H9 (cell line): ENCODE data around the gene DNAJC30. TPM values are rescaled to one million over a fixed set of nuclear protein-coding genes. Genes with fewer than 3 reads are reported as not detected.

Source experiments
- DNase-seq: peaks from one replicate; pipeline ENCODE4 v3.0.0-alpha.2; 2017
- H2AFZ ChIP-seq: one replicate; pipeline ENCODE4 v1.6.1; 2013; ENCODE audit warnings: mild to moderate bottlenecking, low read length, control low read depth, moderate library complexity
- H2AK5ac ChIP-seq: 2 replicates; pipeline ENCODE4 v1.6.1; 2013; ENCODE audit warnings: low read length, control low read depth, mixed read lengths; ENCODE audit not compliant: insufficient read length
- H2BK120ac ChIP-seq: one replicate; pipeline ENCODE4 v1.6.1; 2013; ENCODE audit warnings: low read depth, mild to moderate bottlenecking, low read length, control low read depth, inconsistent platforms; ENCODE audit not compliant: poor library complexity, severe bottlenecking
- H2BK12ac ChIP-seq: 2 replicates; pipeline ENCODE4 v1.6.1; 2013; ENCODE audit warnings: low read length, control low read depth, mixed read lengths, low read depth; ENCODE audit not compliant: insufficient read length
- H2BK15ac ChIP-seq: 2 replicates; pipeline ENCODE4 v1.6.1; 2013; ENCODE audit warnings: low read depth, low read length, control low read depth
- H2BK20ac ChIP-seq: one replicate; pipeline ENCODE4 v1.6.1; 2013; ENCODE audit warnings: low read depth, mild to moderate bottlenecking, low read length, control low read depth, inconsistent platforms; ENCODE audit not compliant: poor library complexity, severe bottlenecking
- H2BK5ac ChIP-seq: 2 replicates; pipeline ENCODE4 v1.6.1; 2013; ENCODE audit warnings: low read length, control low read depth, mixed read lengths; ENCODE audit not compliant: insufficient read length
- H3K14ac ChIP-seq: 2 replicates; pipeline ENCODE4 v1.6.1; 2013; ENCODE audit warnings: low read length, control low read depth; ENCODE audit not compliant: insufficient read depth
- H3K18ac ChIP-seq: 2 replicates; pipeline ENCODE4 v1.6.1; 2013; ENCODE audit warnings: low read depth, mild to moderate bottlenecking, mixed read lengths, low read length, control low read depth; ENCODE audit not compliant: insufficient read length
- H3K23ac ChIP-seq: 2 replicates; pipeline ENCODE4 v1.6.1; 2013; ENCODE audit warnings: low read length, control low read depth, mixed read lengths, low read depth; ENCODE audit not compliant: insufficient read length
- H3K23me2 ChIP-seq: 2 replicates; pipeline ENCODE4 v1.6.1; 2013; ENCODE audit warnings: low read depth, mild to moderate bottlenecking, mixed read lengths, low read length, control low read depth; ENCODE audit not compliant: insufficient read length, poor library complexity, severe bottlenecking
- H3K27ac ChIP-seq: 2 replicates; pipeline ENCODE4 v1.5.1; 2013; ENCODE audit warnings: low read length, control low read depth, mixed read lengths, low read depth; ENCODE audit not compliant: insufficient read length
- H3K27me3 ChIP-seq: 2 replicates; pipeline ENCODE4 v1.6.1; 2013; ENCODE audit warnings: low read length, control low read depth, inconsistent platforms; ENCODE audit not compliant: insufficient read depth
- H3K4ac ChIP-seq: 2 replicates; pipeline ENCODE4 v1.6.1; 2013; ENCODE audit warnings: low read depth, mild to moderate bottlenecking, control low read depth, inconsistent platforms, low read length, moderate library complexity
- H3K4me1 ChIP-seq: 2 replicates; pipeline ENCODE4 v1.6.1; 2013; ENCODE audit warnings: low read length, control low read depth, inconsistent platforms; ENCODE audit not compliant: insufficient read depth
- H3K4me2 ChIP-seq: 2 replicates; pipeline ENCODE4 v1.6.1; 2013; ENCODE audit warnings: low read length, control low read depth, mixed read lengths; ENCODE audit not compliant: insufficient read length, insufficient read depth
- H3K56ac ChIP-seq: 2 replicates; pipeline ENCODE4 v1.6.1; 2013; ENCODE audit warnings: low read depth, mild to moderate bottlenecking, mixed read lengths, low read length, control low read depth; ENCODE audit not compliant: insufficient read length
- H3K79me1 ChIP-seq: 2 replicates; pipeline ENCODE4 v1.6.1; 2013; ENCODE audit warnings: low read depth, mild to moderate bottlenecking, moderate library complexity, low read length, control low read depth, inconsistent platforms; ENCODE audit not compliant: insufficient read depth, poor library complexity, severe bottlenecking
- H3K79me2 ChIP-seq: 2 replicates; pipeline ENCODE4 v1.6.1; 2013; ENCODE audit warnings: low read length, control low read depth, inconsistent platforms; ENCODE audit not compliant: insufficient read depth
- H3K9ac ChIP-seq: 2 replicates; pipeline ENCODE4 v1.6.1; 2013; ENCODE audit warnings: low read length, control low read depth, mixed read lengths; ENCODE audit not compliant: insufficient read length; ENCODE audit errors: extremely low read depth
- H3K9me3 ChIP-seq: one replicate; pipeline ENCODE4 v1.6.1; 2013; ENCODE audit warnings: low read depth, low read length, inconsistent platforms; ENCODE audit not compliant: control insufficient read depth
- H3T11ph ChIP-seq: one replicate; pipeline ENCODE4 v1.6.1; 2013; ENCODE audit warnings: mild to moderate bottlenecking, low read length, control low read depth, inconsistent platforms
- H4K20me1 ChIP-seq: one replicate; pipeline ENCODE4 v1.6.1; 2013; ENCODE audit not compliant: control insufficient read depth, insufficient read length, insufficient read depth
- H4K5ac ChIP-seq: 2 replicates; pipeline ENCODE4 v1.6.1; 2013; ENCODE audit warnings: low read depth, mild to moderate bottlenecking, mixed read lengths, low read length, control low read depth; ENCODE audit not compliant: insufficient read length
- H4K8ac ChIP-seq: replicated peaks from 2 replicates; pipeline ENCODE4 v1.6.1; 2013; ENCODE audit warnings: low read length, control low read depth, mixed read lengths, low read depth; ENCODE audit not compliant: insufficient read length
- H4K91ac ChIP-seq: 2 replicates; pipeline ENCODE4 v1.6.1; 2013; ENCODE audit warnings: low read depth, mild to moderate bottlenecking, moderate library complexity, mixed read lengths, low read length, control low read depth; ENCODE audit not compliant: insufficient read length
- H3K27ac Mint-ChIP-seq, 3 experiments: 2 replicates in 2 of 3; 3 replicates in 1 of 3; pipeline ENCODE4 v1.8.0; 2020 to 2021; ENCODE audit warnings: mixed read lengths in 3 of 3, mild to moderate bottlenecking in 1 of 3, moderate library complexity in 1 of 3
- H3K27me3 Mint-ChIP-seq: 2 replicates; pipeline ENCODE4 v1.8.0; 2021; ENCODE audit warnings: low read depth, mild to moderate bottlenecking, moderate library complexity, mixed read lengths
- H3K36me3 Mint-ChIP-seq, 3 experiments: 2 replicates in 2 of 3; 3 replicates in 1 of 3; pipeline ENCODE4 v1.8.0; 2020 to 2021; ENCODE audit warnings: low read depth in 3 of 3, mixed read lengths in 3 of 3; ENCODE audit not compliant: insufficient read depth in 1 of 3
- H3K4me1 Mint-ChIP-seq, 2 experiments: 2 replicates each; pipeline ENCODE4 v1.8.0; 2020; ENCODE audit warnings: mixed read lengths in 2 of 2
- H3K4me3 Mint-ChIP-seq, 2 experiments: 2 replicates in 1 of 2; 3 replicates in 1 of 2; pipeline ENCODE4 v1.8.0; 2020 to 2021; ENCODE audit warnings: mild to moderate bottlenecking in 2 of 2, mixed read lengths in 2 of 2, moderate library complexity in 1 of 2
- H3K9me3 Mint-ChIP-seq, 2 experiments: 2 replicates in 1 of 2; 3 replicates in 1 of 2; pipeline ENCODE4 v1.8.0; 2020; ENCODE audit warnings: mild to moderate bottlenecking in 2 of 2, mixed read lengths in 2 of 2, moderate library complexity in 1 of 2
- CTCF ChIP-seq: fragments of 200-600 bp; sonication (generic); conservative IDR thresholded peaks from 3 replicates; pipeline ENCODE4 v1.8.0; 2021; ENCODE audit warnings: antibody characterized with exemption, mild to moderate bottlenecking
- WGBS: extraction: QIAGEN DNeasy Blood & Tissue Kit; methylation state at CpG from one replicate; pipeline ENCODE4 v1.1.7; 2013; ENCODE audit warnings: missing lambda C conversion rate, low lambda C conversion rate, mixed read lengths; ENCODE audit not compliant: insufficient read length; ENCODE audit errors: extremely low coverage; 5-methylcytosine and 5-hydroxymethylcytosine counted together
- total RNA-seq: library from RNA; stranded (reverse); gene quantifications from 2 replicates; pipeline ENCODE4 v1.2.1, GENCODE V29; 2021

DNAJC30 gene
- total RNA-seq, 1 experiment from 2014 or later: 8.1 TPM

GRCh38 chr7:73683788-73684693, 788 bp upstream of the DNAJC30 start:
- H3K56ac ChIP-seq: no peak overlapping the region
- no peak overlapping the region for H2BK20ac ChIP-seq
- peaks cover 4% of the 10 kb centered on the region; the same call in 1 of the 2 replicates for H3K4me1 ChIP-seq
- no peak for TF ChIP-seq CTCF
- Mint-ChIP-seq H3K4me1 (peaks cover 14 to 23% of the 10 kb centered on the region in 2 experiments), H3K9me3 (no peaks in the 10 kb centered on the region), H3K36me3 (peaks cover 25 to 41% (median 30%) of the 10 kb centered on the region in 3 experiments; a peak in 6 of 7 replicates), H3K27me3 (no peaks in the 10 kb centered on the region), H3K27ac (peak overlapping the region; percentile 91 to 98 (median 95)), H3K4me3 (peak overlapping the region; percentile 90 to 98)
- peaks cover 12% of the 10 kb centered on the region for H3K23me2 ChIP-seq
- H3K14ac ChIP-seq: peak overlapping the region; percentile 80
- no CpG with 5 or more reads among the region's 58 CpGs for WGBS
- peak overlapping the region; percentile 80 for H3K4me2 ChIP-seq
- peak overlapping the region; percentile 69 for H2BK120ac ChIP-seq
- no peak overlapping the region for H2BK15ac ChIP-seq
- peaks cover 19% of the 10 kb centered on the region for H3K79me1 ChIP-seq
- H3T11ph ChIP-seq: no peak overlapping the region
- no peak overlapping the region for H4K91ac ChIP-seq
- H4K5ac ChIP-seq: no peak overlapping the region
- H3K79me2 ChIP-seq: peaks cover 23% of the 10 kb centered on the region; the same call in 1 of the 2 replicates
- peak overlapping the region; percentile 34 for H3K18ac ChIP-seq
- H4K8ac ChIP-seq: no peak overlapping the region
- no peak overlapping the region for H3K23ac ChIP-seq
- H3K4ac ChIP-seq: no peak overlapping the region
- DNase-seq: no peak
- no peak overlapping the region for H3K27ac ChIP-seq
- H3K27me3 ChIP-seq: no peaks in the 10 kb centered on the region
- H2AFZ ChIP-seq: peak overlapping the region; percentile 66
- H2BK12ac ChIP-seq: no peak overlapping the region
- peaks cover 3% of the 10 kb centered on the region for H4K20me1 ChIP-seq
- peak overlapping the region; percentile 84 for H3K9ac ChIP-seq
- no peak overlapping the region for H2AK5ac ChIP-seq
- no peak overlapping the region for H2BK5ac ChIP-seq
- no peaks in the 10 kb centered on the region for H3K9me3 ChIP-seq
